Hepatocyte (in vitro differentiated cells): Measurements from ENCODE around the gene SGCD. TPM values are rescaled to one million over a fixed set of nuclear protein-coding genes. Genes with fewer than 3 reads are reported as not detected.

Experiments
- DNase-seq: peaks from one replicate; pipeline ENCODE4 v3.0.0-alpha.2; 2016; ENCODE audit warnings: low spot score
- H2AFZ ChIP-seq: fragments of 200-600 bp; sonication (generic); 2 replicates; pipeline ENCODE4 v1.6.0; 2016; ENCODE audit warnings: antibody characterized with exemption, mild to moderate bottlenecking
- H3K27ac ChIP-seq: fragments of 200-600 bp; sonication (generic); 2 replicates; pipeline ENCODE4 v1.5.1; 2016; ENCODE audit warnings: mild to moderate bottlenecking
- H3K27me3 ChIP-seq: fragments of 200-600 bp; sonication (generic); 2 replicates; pipeline ENCODE4 v1.6.1; 2016
- H3K36me3 ChIP-seq: fragments of 200-600 bp; sonication (generic); replicated peaks from 2 replicates; pipeline ENCODE4 v1.5.1; 2016; ENCODE audit warnings: low read depth; ENCODE audit not compliant: insufficient read depth
- H3K4me1 ChIP-seq: fragments of 200-600 bp; sonication (generic); 2 replicates; pipeline ENCODE4 v1.5.1; 2016; ENCODE audit warnings: mild to moderate bottlenecking, moderate library complexity; ENCODE audit not compliant: insufficient read depth
- H3K4me2 ChIP-seq: fragments of 200-600 bp; sonication (generic); 2 replicates; pipeline ENCODE4 v1.6.0; 2016
- H3K4me3 ChIP-seq: fragments of 200-600 bp; sonication (generic); 2 replicates; pipeline ENCODE4 v1.5.1; 2016; ENCODE audit warnings: mild to moderate bottlenecking
- H3K79me2 ChIP-seq: fragments of 200-600 bp; sonication (generic); 2 replicates; pipeline ENCODE4 v1.6.0; 2017; ENCODE audit warnings: mild to moderate bottlenecking
- H3K9me2 ChIP-seq: fragments of 200-600 bp; sonication (generic); replicated peaks from 2 replicates; pipeline ENCODE4 v1.6.0; 2017; ENCODE audit warnings: mild to moderate bottlenecking; ENCODE audit not compliant: insufficient read depth
- H3K9me3 ChIP-seq: fragments of 200-600 bp; sonication (generic); 2 replicates; pipeline ENCODE4 v1.5.1; 2016; ENCODE audit warnings: low read depth, mild to moderate bottlenecking
- H4K20me1 ChIP-seq: fragments of 200-600 bp; sonication (generic); 2 replicates; pipeline ENCODE4 v1.6.0; 2016; ENCODE audit warnings: mild to moderate bottlenecking; ENCODE audit not compliant: insufficient read depth, poor library complexity, severe bottlenecking
- CTCF ChIP-seq: fragments of 200-600 bp; sonication (generic); IDR thresholded peaks from 2 replicates; pipeline ENCODE4 v1.5.1; 2016; ENCODE audit warnings: antibody characterized with exemption, mild to moderate bottlenecking; ENCODE audit not compliant: poor library complexity
- EZH2 ChIP-seq: fragments of 200-600 bp; sonication (generic); IDR thresholded peaks from 2 replicates; pipeline ENCODE4 v1.6.1; 2016; ENCODE audit warnings: antibody characterized with exemption, mild to moderate bottlenecking, borderline replicate concordance
- EZH2phosphoT487 ChIP-seq: fragments of 200-600 bp; sonication (generic); IDR thresholded peaks from one replicate; pipeline ENCODE4 v1.6.1; 2018; ENCODE audit warnings: antibody characterized with exemption, mild to moderate bottlenecking, low read depth, moderate library complexity; ENCODE audit not compliant: unreplicated experiment, severe bottlenecking
- WGBS: methylation state at CpG from one replicate; pipeline ENCODE4 v1.1.6; 2016; ENCODE audit warnings: low lambda C conversion rate; ENCODE audit errors: missing lambda C conversion rate; 5-methylcytosine and 5-hydroxymethylcytosine counted together
- polyA plus RNA-seq: library from polyadenylated mRNA; unstranded; fragments of >200 nt; fragmentation: Nextera tagmentation; extraction: Ambion mirVana; gene quantifications from 2 replicates; pipeline ENCODE4 v1.2.1, GENCODE V29; 2016
- total RNA-seq: library from RNA; depleted of rRNA; stranded (reverse); fragments of >200 nt; gene quantifications from 2 replicates; pipeline ENCODE4 v1.2.3, GENCODE V29; 2014

The SGCD gene
- total and polyA plus RNA-seq, 2 experiments from 2014 or later, result 3.8 to 8.8 TPM

DNA sequence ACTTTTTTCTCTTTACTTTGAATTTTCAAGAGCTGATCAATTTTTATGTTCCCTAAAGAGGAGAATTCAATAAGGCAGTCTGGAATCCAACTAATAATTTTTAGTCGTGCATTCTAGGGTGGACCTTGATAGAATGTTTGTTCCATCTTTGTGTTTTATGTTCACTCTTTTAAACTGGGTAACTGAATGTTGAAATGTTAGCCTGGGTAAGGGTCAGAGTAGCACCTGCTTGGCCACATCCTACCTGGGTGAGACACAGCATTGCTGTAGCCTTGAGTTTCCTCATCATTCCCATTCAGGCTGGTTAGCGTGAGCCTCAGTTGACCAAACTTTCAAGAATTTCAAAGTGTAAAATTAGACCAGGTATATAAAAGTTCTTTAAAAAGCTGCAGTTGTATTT is 85.0 kb downstream of the SGCD start:
- no peak overlapping the region for H3K4me3 ChIP-seq
- H3K9me2 ChIP-seq, result no peaks in the 10 kb centered on the region
- no peaks in the 10 kb centered on the region for H3K79me2 ChIP-seq
- H2AFZ ChIP-seq, result no peak overlapping the region
- H4K20me1 ChIP-seq, result no peaks in the 10 kb centered on the region
- H3K9me3 ChIP-seq, result no peaks in the 10 kb centered on the region
- H3K27ac ChIP-seq, result peak overlapping the region; percentile 56
- TF ChIP-seq CTCF (no peak), EZH2phosphoT487 (no peak), EZH2 (no peak)
- H3K4me1 ChIP-seq, result peaks cover 15% of the 10 kb centered on the region
- no peaks in the 10 kb centered on the region for H3K36me3 ChIP-seq
- H3K27me3 ChIP-seq, result no peaks in the 10 kb centered on the region
- H3K4me2 ChIP-seq, result no peak overlapping the region
- no peak for DNase-seq
- 95% methylated on average over 2 of the region's 2 CpGs for WGBS

DNA sequence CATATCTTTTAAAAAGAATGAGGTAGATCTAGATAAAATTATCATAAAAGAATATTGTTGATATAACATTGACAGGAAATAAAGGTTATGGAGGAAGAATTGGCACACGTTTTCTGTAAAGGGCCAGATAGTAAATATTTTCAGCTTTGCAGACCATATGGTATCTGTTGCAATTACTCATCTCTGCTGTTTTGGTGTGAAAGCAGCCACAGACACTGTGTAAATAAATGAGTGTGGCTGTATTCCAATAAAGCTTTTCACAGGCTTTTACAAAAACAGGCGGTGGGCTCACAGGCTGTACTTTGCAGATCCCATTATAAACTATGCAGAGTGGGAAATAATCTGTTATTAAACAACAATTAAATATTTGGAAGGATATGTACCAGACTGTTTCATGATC is 87.4 kb downstream of the SGCD start:
- no peaks in the 10 kb centered on the region for H3K9me3 ChIP-seq
- H3K36me3 ChIP-seq, result no peaks in the 10 kb centered on the region
- H3K4me3 ChIP-seq, result no peak overlapping the region
- no peaks in the 10 kb centered on the region for H3K79me2 ChIP-seq
- H3K27me3 ChIP-seq, result no peaks in the 10 kb centered on the region
- no peaks in the 10 kb centered on the region for H4K20me1 ChIP-seq
- WGBS, result 38% methylated on average over 2 of the region's 2 CpGs
- no peak for TF ChIP-seq CTCF
- no peak for TF ChIP-seq EZH2phosphoT487
- no peak for TF ChIP-seq EZH2
- DNase-seq, result no peak
- H3K9me2 ChIP-seq, result no peaks in the 10 kb centered on the region
- no peak overlapping the region for H3K4me2 ChIP-seq
- no peak overlapping the region for H3K27ac ChIP-seq
- H2AFZ ChIP-seq, result no peak overlapping the region
- peaks cover 15% of the 10 kb centered on the region for H3K4me1 ChIP-seq

DNA sequence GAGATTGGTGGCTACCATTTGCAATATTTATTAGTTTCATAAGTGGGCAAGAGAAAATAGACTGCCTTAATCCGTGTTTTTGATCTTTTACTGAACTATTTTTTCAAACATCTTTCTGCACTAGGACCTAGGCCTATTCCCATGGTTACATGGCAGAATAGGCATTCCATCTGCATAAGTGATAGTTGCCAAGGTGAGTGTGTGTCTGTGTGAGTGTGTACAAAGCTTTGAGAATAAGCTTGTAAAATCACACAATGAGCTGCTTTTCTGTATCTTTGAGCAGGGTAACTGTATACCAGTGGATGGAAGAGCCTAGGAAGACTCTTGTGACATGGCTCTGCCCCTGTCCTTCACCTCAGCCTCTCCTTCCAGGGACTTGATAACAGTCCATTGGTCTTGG is 92.7 kb downstream of the SGCD start:
- H3K36me3 ChIP-seq, result no peaks in the 10 kb centered on the region
- no peak for DNase-seq
- H3K4me2 ChIP-seq, result no peak overlapping the region
- H3K4me3 ChIP-seq, result no peak overlapping the region
- no peaks in the 10 kb centered on the region for H3K9me3 ChIP-seq
- 100% methylated on average over 1 of the region's 1 CpG for WGBS
- H3K27me3 ChIP-seq, result no peaks in the 10 kb centered on the region
- H2AFZ ChIP-seq, result no peak overlapping the region
- H3K9me2 ChIP-seq, result no peaks in the 10 kb centered on the region
- H3K4me1 ChIP-seq, result peaks cover 2% of the 10 kb centered on the region
- no peaks in the 10 kb centered on the region for H3K79me2 ChIP-seq
- no peak overlapping the region for H3K27ac ChIP-seq
- no peak for TF ChIP-seq EZH2
- no peak for TF ChIP-seq CTCF
- no peak for TF ChIP-seq EZH2phosphoT487
- no peaks in the 10 kb centered on the region for H4K20me1 ChIP-seq

DNA sequence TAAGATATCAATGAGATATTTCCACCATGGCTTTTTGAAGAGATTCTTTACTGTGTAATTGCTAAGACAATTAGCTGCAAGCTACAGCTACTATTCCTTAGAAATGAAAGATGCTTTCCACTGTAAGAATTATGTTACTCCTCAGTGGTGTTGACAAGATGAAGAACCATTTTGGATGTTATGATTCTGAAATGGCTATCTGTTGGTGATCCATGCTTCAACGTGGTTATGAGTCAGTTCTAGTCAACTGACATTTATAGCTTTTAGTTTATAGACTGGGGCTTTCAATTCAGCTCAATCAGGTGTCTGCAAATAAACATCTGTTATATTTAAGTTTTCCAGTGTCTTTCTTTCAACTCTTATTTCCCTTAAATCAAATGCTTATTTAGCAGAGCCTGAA is 93.7 kb downstream of the SGCD start:
- Histone ChIP-seq H3K27ac (no peak overlapping the region), H4K20me1 (no peaks in the 10 kb centered on the region), H3K9me2 (no peaks in the 10 kb centered on the region), H3K27me3 (no peaks in the 10 kb centered on the region), H2AFZ (no peak overlapping the region), H3K4me1 (no peaks in the 10 kb centered on the region), H3K79me2 (no peaks in the 10 kb centered on the region), H3K36me3 (no peaks in the 10 kb centered on the region), H3K4me2 (no peak overlapping the region), H3K9me3 (no peaks in the 10 kb centered on the region), H3K4me3 (no peak overlapping the region)
- DNase-seq, result no peak
- TF ChIP-seq EZH2phosphoT487 (no peak), CTCF (no peak), EZH2 (no peak)
- 26% methylated on average over 1 of the region's 1 CpG for WGBS
